ENCODE data around the gene FBXO46. TPM values are rescaled to one million over a fixed set of nuclear protein-coding genes. Genes with fewer than 3 reads are reported as not detected.

FBXO46 gene
- total RNA-seq, 5 donors from 2014 or later (not counting 1 experiment from before 2014, with no cell fraction given) = 27.9 to 48.3 (median 38.0) TPM

- peaks cover 5 to 13% of the 10 kb centered on the region in 2 donors for H3K27me3 Mint-ChIP-seq
- H3K9me3 Mint-ChIP-seq = no peaks in the 10 kb centered on the region
- ATAC-seq (replicated peaks in 1 of 4) (no peak), DNase-seq (no peak)
- H3K36me3 Mint-ChIP-seq = no peaks in the 10 kb centered on the region
- Histone ChIP-seq H3K9me3 (no peaks in the 10 kb centered on the region), H3K4me3 (ENCODE audit: control insufficient read depth in 1 of 2, extremely low read depth in 1 of 2, low read length in 1 of 2) (no peak overlapping the region), H3K27me3 (replicated peaks in 1 of 2; ENCODE audit: control insufficient read depth in 2 of 2, extremely low read depth in 1 of 2, insufficient read depth in 2 of 2, low read length in 1 of 2) (peaks cover 2 to 21% of the 10 kb centered on the region in 2 experiments), H3K36me3 (ENCODE audit: control insufficient read depth in 2 of 2, extremely low read depth in 1 of 2, insufficient read depth in 1 of 2, low read length in 1 of 2) (no peaks in the 10 kb centered on the region), H3K27ac (ENCODE audit: low read length) (no peak overlapping the region), H3K4me1 (ENCODE audit: control insufficient read depth in 1 of 2, extremely low read depth in 1 of 2, insufficient read depth in 2 of 2, low read length in 2 of 2) (peaks cover 6 to 15% of the 10 kb centered on the region in 2 experiments)
- CTCF ChIA-PET = interaction anchor here in 1 of 2 donors (0.7 kb wide), 1 partner anchor 105 kb away, joined by 3 read pairs; no protein-coding TSS in a partner anchor
- no CpG with 5 or more reads among the region's 1 CpG for WGBS (ENCODE audit: insufficient coverage)
- H3K4me1 Mint-ChIP-seq = peaks cover 14 to 26% (median 16%) of the 10 kb centered on the region in 3 donors
- H3K27ac Mint-ChIP-seq = no peak overlapping the region
- POLR2A ChIA-PET = interaction anchor here in 1 of 2 donors (0.9 kb wide), 1 partner anchor 13 kb away, joined by 6 read pairs; no protein-coding TSS in a partner anchor
- H3K4me3 Mint-ChIP-seq = no peak overlapping the region
These were observed 66.9 kb downstream of the FBXO46 start for GRCh38 chr19:45663800-45664199.

GRCh38 chr19:45660636-45661035 lies 70.1 kb downstream of the FBXO46 start:
- ATAC-seq (replicated peaks in 1 of 4) = no peak
- no peak for DNase-seq
- no peak overlapping the region for H3K4me3 Mint-ChIP-seq
- Histone ChIP-seq H3K36me3 (ENCODE audit: control insufficient read depth in 2 of 2, extremely low read depth in 1 of 2, insufficient read depth in 1 of 2, low read length in 1 of 2) (no peaks in the 10 kb centered on the region), H3K4me1 (ENCODE audit: control insufficient read depth in 1 of 2, extremely low read depth in 1 of 2, insufficient read depth in 2 of 2, low read length in 2 of 2) (no peaks in the 10 kb centered on the region), H3K4me3 (ENCODE audit: control insufficient read depth in 1 of 2, extremely low read depth in 1 of 2, low read length in 1 of 2) (no peak overlapping the region), H3K9me3 (no peaks in the 10 kb centered on the region), H3K27me3 (replicated peaks in 1 of 2; ENCODE audit: control insufficient read depth in 2 of 2, extremely low read depth in 1 of 2, insufficient read depth in 2 of 2, low read length in 1 of 2) (peaks cover 2 to 23% of the 10 kb centered on the region in 2 experiments), H3K27ac (ENCODE audit: low read length) (no peak overlapping the region)
- CTCF ChIA-PET = no interaction called here
- H3K27me3 Mint-ChIP-seq = peaks cover 5 to 9% of the 10 kb centered on the region in 2 donors
- H3K27ac Mint-ChIP-seq = no peak overlapping the region
- POLR2A ChIA-PET = no interaction called here
- WGBS (ENCODE audit: insufficient coverage) = 67% methylated on average over 5 of the region's 8 CpGs
- no peaks in the 10 kb centered on the region for H3K9me3 Mint-ChIP-seq
- H3K36me3 Mint-ChIP-seq = no peaks in the 10 kb centered on the region
- peaks cover 0 to 11% (median 0%) of the 10 kb centered on the region in 3 donors for H3K4me1 Mint-ChIP-seq

Other genes starting within 250 kb of the FBXO46 start
- 1 to 10 TPM; 1.7 to 2.5 (median 2.2) TPM for gene RTN2, start 233.8 kb downstream of the FBXO46 start, total RNA-seq
- 10 to 100 TPM in 2 of 5 donors, 1 to 10 TPM in 3; 5.6 to 14.6 (median 10.0) TPM for gene PPM1N, start 232.5 kb downstream of the FBXO46 start, total RNA-seq
- gene VASP, start 223.4 kb downstream of the FBXO46 start, total RNA-seq = 100 to 1,000 TPM in 3 of 5 donors, 10 to 100 TPM in 2; 77.4 to 113 (median 101) TPM
- 10 to 100 TPM in 2 of 5 donors, 1 to 10 TPM in 3; 7.9 to 11.4 (median 9.6) TPM for gene OPA3, start 146.1 kb downstream of the FBXO46 start, total RNA-seq
- gene GPR4, start 128.7 kb downstream of the FBXO46 start, total RNA-seq = under 1 TPM in 1 of 5 donors, not detected in 4; 0.20 TPM
- 10 to 100 TPM; 63.7 to 90.5 (median 74.1) TPM for gene EML2, start 91.5 kb downstream of the FBXO46 start, total RNA-seq
- 10 to 100 TPM in 1 of 5 donors, 1 to 10 TPM in 4; 6.9 to 10.8 (median 7.1) TPM for gene GIPR, start 62.7 kb downstream of the FBXO46 start, total RNA-seq
- gene SNRPD2, start 38.9 kb downstream of the FBXO46 start, total RNA-seq = 100 to 1,000 TPM; 375 to 450 (median 395) TPM
- gene QPCTL, start 38.2 kb downstream of the FBXO46 start, total RNA-seq = 10 to 100 TPM in 3 of 5 donors, 1 to 10 TPM in 2; 5.4 to 13.7 (median 10.3) TPM
- not detected for gene MEIOSIN, start 2.5 kb upstream of the FBXO46 start, total RNA-seq
- gene SIX5, start 38.4 kb upstream of the FBXO46 start, total RNA-seq = 1 to 10 TPM in 3 of 5 donors, under 1 TPM in 2; 0.89 to 2.1 (median 1.3) TPM
- 10 to 100 TPM; 31.4 to 46.4 (median 36.9) TPM for gene DMPK, start 51.6 kb upstream of the FBXO46 start, total RNA-seq
- 10 to 100 TPM; 28.4 to 53.3 (median 44.6) TPM for gene DMWD, start 61.9 kb upstream of the FBXO46 start, total RNA-seq
- gene RSPH6A, start 84.4 kb upstream of the FBXO46 start, total RNA-seq = under 1 TPM; 0.20 to 0.47 (median 0.38) TPM
- gene SYMPK, start 132.3 kb upstream of the FBXO46 start, total RNA-seq = 100 to 1,000 TPM in 1 of 5 donors, 10 to 100 TPM in 4; 89.7 to 102 (median 94.7) TPM
- gene FOXA3, start 133.4 kb upstream of the FBXO46 start, total RNA-seq = under 1 TPM in 1 of 5 donors, not detected in 4; 0.16 TPM
- 10 to 100 TPM; 22.7 to 42.3 (median 38.0) TPM for gene IRF2BP1, start 155.2 kb upstream of the FBXO46 start, total RNA-seq
- gene MYPOP, start 171.7 kb upstream of the FBXO46 start, total RNA-seq = 10 to 100 TPM in 3 of 5 donors, 1 to 10 TPM in 2; 7.3 to 17.5 (median 16.9) TPM
- gene NANOS2, start 183.9 kb upstream of the FBXO46 start, total RNA-seq = not detected
- gene NOVA2, start 243.0 kb upstream of the FBXO46 start, total RNA-seq = under 1 TPM in 1 of 5 donors, not detected in 4; 0.03 TPM

Measured in T-cell (primary cell).